Medulla oblongata (tissue), 1 donor: ENCODE data around the gene GPR137C.
A peak's percentile ranks its signal among the peaks of the same experiment; 100 is the strongest.

Experiments used
- DNase-seq: peaks from one replicate; pipeline ENCODE4 v3.0.0-alpha.2; 2015; ENCODE audit errors: extremely low spot score

Gene GPR137C

GRCh38 chr14:52552063-52552988 lies at the start of gene GPR137C, which contains the start of gene TXNDC16:
TSS of gene GPR137C (plus strand) at chr14:52552836. CDS start at chr14:52553148, 312 bp downstream.
TSS of gene TXNDC16 (minus strand) at chr14:52552505. CDS start at chr14:52543557, 8,948 bp downstream.
- DNase-seq, result peak; percentile 100

- no peak for DNase-seq
Observed at GRCh38 chr14:52513249-52513648, 39.4 kb upstream of the GPR137C start.

GRCh38 chr14:52514046-52514811 lies 38.4 kb upstream of the GPR137C start:
- DNase-seq, result no peak

GRCh38 chr14:52522033-52522432 lies 30.6 kb upstream of the GPR137C start:
- no peak for DNase-seq

- no peak for DNase-seq
Observed at GRCh38 chr14:52522581-52523345, 29.9 kb upstream of the GPR137C start.

- DNase-seq, result no peak
Observed at GRCh38 chr14:52527052-52527451, 25.6 kb upstream of the GPR137C start.

- no peak for DNase-seq
Observed at GRCh38 chr14:52531481-52531880, 21.2 kb upstream of the GPR137C start.

- no peak for DNase-seq
Observed at GRCh38 chr14:52536269-52536668, 16.4 kb upstream of the GPR137C start.

GRCh38 chr14:52538623-52539022 lies 14.0 kb upstream of the GPR137C start:
- DNase-seq, result no peak

GRCh38 chr14:52545584-52546317 lies 6.9 kb upstream of the GPR137C start:
- DNase-seq, result no peak

GRCh38 chr14:52546318-52546670 lies 6.3 kb upstream of the GPR137C start:
- DNase-seq, result no peak

GRCh38 chr14:52547027-52547426 lies 5.6 kb upstream of the GPR137C start:
- DNase-seq, result no peak

- no peak for DNase-seq
Observed at GRCh38 chr14:52547526-52547925, 5.1 kb upstream of the GPR137C start.

GRCh38 chr14:52550661-52551060 lies 2.0 kb upstream of the GPR137C start:
- DNase-seq, result no peak

GRCh38 chr14:52551205-52551604 lies 1.4 kb upstream of the GPR137C start:
- DNase-seq, result no peak

GRCh38 chr14:52551696-52552062 lies 957 bp upstream of the GPR137C start:
- peak; percentile 66 for DNase-seq

GRCh38 chr14:52553002-52553670 lies 500 bp downstream of the GPR137C start:
- DNase-seq, result no peak

- DNase-seq, result peak; percentile 91
Observed at GRCh38 chr14:52553671-52554575, 1.3 kb downstream of the GPR137C start.

GRCh38 chr14:52558688-52559087 lies 6.1 kb downstream of the GPR137C start:
- DNase-seq, result no peak

- DNase-seq, result no peak
Observed at GRCh38 chr14:52563120-52563519, 10.5 kb downstream of the GPR137C start.
